Stimulated activated CD8-positive, alpha-beta memory T cell treated with anti-CD3 and anti-CD28 coated beads, Interleukin-4, amount 100 ng/mL, for 48 hours (primary cell): ENCODE data around the gene TMEM240.
"Not testable (repeated sequence)": the region's sequence is repeated elsewhere in the genome, so short reads cannot be mapped to it uniquely, and the experiment has no call there.

Source experiments
- DNase-seq: peaks from one replicate; pipeline ENCODE4 v3.0.0-alpha.2; 2020

The TMEM240 gene

DNA sequence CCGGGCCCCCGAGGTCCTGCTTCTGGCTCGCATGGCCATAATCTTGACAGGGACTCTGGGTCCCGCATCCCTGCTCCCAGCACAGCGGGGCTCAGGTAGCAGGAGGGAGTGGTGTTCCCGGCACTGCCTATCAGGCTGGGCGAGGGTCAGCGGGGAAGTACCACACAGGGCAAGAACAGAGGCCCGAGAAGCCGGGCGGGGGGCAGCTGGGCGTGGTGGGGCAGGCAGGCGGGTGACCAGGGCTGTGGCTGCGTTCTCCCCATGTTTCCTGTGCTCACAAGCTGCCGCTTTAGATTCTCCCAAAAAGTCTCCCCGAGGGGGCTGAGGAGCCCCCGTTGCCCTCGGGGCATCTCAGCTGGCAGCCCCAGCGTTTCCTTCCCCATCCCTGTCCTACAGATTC is 50.6 kb downstream of the TMEM240 start:
- DNase-seq: no peak

DNA sequence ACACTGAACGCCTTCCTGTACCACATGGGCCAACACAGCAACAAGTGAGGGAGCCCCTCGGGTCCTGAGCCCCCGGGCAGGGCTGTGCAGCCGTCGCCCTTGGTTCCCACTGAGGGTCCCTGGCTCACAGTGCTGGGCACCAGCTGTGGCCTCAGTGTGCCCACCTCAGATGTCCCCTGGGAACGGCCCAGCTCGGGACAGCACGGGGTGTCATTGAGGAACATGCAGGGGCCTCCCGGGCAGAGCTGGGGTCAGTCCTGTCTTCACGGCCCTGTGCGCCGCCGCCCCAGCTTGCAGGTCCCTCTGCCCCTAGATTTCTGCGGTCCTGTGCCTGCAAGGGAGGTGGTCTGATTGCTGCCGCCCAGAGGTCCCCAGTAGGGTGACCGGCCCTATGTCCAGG is 51.2 kb downstream of the TMEM240 start:
- no peak for DNase-seq

- DNase-seq: no peak
Observed at GRCh38 chr1:1487701-1488100, 52.7 kb downstream of the TMEM240 start.

DNA sequence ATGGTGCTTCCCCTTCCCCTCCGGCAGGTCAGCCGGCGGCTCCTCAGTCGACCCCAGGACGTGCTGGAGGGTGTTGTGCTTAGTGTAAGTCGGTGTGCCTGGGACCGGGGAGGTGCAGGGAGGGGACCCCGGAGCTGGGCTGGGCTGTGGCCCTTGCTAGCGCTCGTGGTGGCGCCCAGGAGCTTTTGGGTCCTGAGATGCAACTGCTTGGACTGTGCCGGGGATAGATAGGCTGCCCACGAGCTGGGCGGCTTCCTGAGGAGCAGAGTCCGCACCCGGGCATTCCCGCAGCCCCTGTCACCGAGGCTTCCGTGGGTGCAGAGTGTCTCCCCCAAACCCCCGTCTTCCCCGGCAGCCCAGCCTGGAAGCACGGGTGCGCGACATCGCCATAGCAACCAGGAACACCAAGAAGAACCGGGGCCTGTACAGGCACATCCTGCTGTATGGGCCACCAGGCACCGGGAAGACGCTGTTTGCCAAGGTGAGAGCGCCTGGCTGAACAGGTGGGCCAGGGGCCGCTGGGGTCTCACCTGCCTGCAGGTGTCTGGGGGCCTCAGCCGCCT is 54.6 kb downstream of the TMEM240 start:
- not testable (repeated sequence) for DNase-seq

- not testable (repeated sequence) for DNase-seq
Observed at GRCh38 chr1:1484976-1485750, 55.3 kb downstream of the TMEM240 start.
